VCaP (cell line): ENCODE results near the gene GNAL.

Experiments
- H3K27ac ChIP-seq: fragments of 450-650 bp; 2 replicates; pipeline ENCODE4 v1.5.1; 2017
- TF ChIP-seq, protein P1 (sequence below): fragments of 450-650 bp; conservative IDR thresholded peaks from 2 replicates; pipeline ENCODE4 v1.5.1; 2017; ENCODE audit warnings: mild to moderate bottlenecking, moderate library complexity

Gene GNAL

GRCh38 chr18:11821208-11821607 is 132.1 kb downstream of the GNAL start:
- H3K27ac ChIP-seq = no peak overlapping the region
- TF ChIP-seq, protein P1, sequence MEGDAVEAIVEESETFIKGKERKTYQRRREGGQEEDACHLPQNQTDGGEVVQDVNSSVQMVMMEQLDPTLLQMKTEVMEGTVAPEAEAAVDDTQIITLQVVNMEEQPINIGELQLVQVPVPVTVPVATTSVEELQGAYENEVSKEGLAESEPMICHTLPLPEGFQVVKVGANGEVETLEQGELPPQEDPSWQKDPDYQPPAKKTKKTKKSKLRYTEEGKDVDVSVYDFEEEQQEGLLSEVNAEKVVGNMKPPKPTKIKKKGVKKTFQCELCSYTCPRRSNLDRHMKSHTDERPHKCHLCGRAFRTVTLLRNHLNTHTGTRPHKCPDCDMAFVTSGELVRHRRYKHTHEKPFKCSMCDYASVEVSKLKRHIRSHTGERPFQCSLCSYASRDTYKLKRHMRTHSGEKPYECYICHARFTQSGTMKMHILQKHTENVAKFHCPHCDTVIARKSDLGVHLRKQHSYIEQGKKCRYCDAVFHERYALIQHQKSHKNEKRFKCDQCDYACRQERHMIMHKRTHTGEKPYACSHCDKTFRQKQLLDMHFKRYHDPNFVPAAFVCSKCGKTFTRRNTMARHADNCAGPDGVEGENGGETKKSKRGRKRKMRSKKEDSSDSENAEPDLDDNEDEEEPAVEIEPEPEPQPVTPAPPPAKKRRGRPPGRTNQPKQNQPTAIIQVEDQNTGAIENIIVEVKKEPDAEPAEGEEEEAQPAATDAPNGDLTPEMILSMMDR = no peak

DNA sequence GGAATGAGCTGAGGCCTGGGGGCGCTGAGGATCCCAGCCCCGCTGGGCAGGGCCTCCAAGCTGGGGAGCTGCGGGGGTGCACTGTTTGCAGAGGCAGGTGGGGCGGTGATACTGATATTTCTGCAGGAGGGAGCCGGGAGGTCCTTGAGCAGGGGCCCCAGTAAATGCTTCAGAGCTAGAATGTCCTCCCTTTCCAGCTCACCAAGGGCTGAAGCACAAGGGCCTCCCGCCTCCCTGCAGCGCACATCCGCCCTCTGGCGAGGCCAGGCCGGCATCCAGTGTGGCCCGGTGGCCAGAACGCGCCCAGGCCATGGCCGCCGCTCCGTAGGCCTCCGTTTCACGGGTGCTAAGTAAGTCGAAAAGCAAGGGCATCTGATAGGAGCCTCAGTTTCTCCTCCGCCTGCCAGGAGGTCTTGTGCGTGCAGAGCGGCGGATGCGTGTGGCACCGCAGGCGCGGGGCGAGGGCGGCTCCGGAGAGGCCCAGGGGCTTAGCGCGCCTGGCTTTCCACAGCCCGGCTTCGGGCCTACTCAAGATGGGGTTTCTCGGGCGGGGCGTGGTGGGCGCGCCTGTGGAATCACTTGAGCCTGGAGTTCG is 132.7 kb downstream of the GNAL start:
- TF ChIP-seq, protein P1 = no peak
- no peak overlapping the region for H3K27ac ChIP-seq

- no peak overlapping the region for H3K27ac ChIP-seq
- TF ChIP-seq, protein P1 = no peak
Observed at GRCh38 chr18:11823545-11823944, 134.5 kb downstream of the GNAL start.

- no peak overlapping the region for H3K27ac ChIP-seq
- TF ChIP-seq, protein P1 = no peak
Observed at GRCh38 chr18:11826836-11827235, 137.8 kb downstream of the GNAL start.

GRCh38 chr18:11828786-11829432 is 139.8 kb downstream of the GNAL start:
- TF ChIP-seq, protein P1 = no peak
- no peak overlapping the region for H3K27ac ChIP-seq

DNA sequence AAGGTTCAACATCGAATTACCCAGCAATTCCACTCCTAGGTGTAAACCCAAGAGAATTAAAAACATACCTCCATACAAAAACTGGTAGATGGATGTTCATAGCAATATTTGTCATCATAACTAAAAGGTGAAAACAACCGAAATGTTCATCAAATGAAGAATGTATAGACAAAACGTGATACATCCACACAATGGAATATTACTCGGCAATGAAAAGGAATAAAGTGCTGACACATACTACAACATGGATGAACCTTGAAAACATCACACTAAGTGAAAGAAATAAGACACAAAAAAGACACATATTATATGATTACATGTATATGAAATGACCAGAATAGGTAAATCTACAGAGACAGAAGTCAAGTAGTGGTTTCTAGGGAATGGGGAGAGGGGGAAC is 141.5 kb downstream of the GNAL start:
- H3K27ac ChIP-seq = no peak overlapping the region
- TF ChIP-seq, protein P1 = no peak

GRCh38 chr18:11831921-11832320 is 142.9 kb downstream of the GNAL start:
- no peak overlapping the region for H3K27ac ChIP-seq
- TF ChIP-seq, protein P1 = no peak
